Measurements from ENCODE around the gene THADA. TPM values are rescaled to one million over a fixed set of nuclear protein-coding genes. Genes with fewer than 3 reads are reported as not detected.

THADA gene
- total RNA-seq, 1 donor from 2014 or later: 29.3 TPM

DNA sequence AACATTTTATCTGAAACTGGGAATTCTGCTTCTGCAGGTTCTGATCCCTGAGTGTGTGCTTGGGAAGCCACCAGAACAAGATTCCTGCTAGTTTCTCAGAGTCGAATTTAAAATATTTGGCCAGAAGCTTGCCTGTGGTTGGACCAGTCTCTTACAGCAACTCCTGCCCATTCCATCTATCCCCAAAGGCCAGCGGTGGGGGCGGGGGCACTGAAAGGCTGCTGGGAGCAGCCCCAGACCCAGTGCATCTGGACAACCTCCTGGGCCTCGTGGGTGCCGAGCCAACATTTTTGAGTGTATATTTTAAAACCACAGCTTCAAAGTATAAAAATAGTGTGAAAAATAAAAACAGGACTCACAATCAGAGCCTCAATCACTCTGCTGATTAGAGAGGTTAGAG, 330.8 kb downstream of the THADA start:
- Histone ChIP-seq H3K4me3 (no peak overlapping the region), H3F3A (ENCODE audit: low read depth) (peaks cover 9% of the 10 kb centered on the region), H3K9me3 (ENCODE audit: low read depth) (no peaks in the 10 kb centered on the region), H3K36me3 (no peaks in the 10 kb centered on the region), H3K4me1 (peaks cover 38% of the 10 kb centered on the region), H3K4me2 (no peak overlapping the region), H2AFZ (replicated peaks) (no peak overlapping the region), H3K27ac (peak overlapping the region; percentile 31), H3K27me3 (no peaks in the 10 kb centered on the region), H3K9ac (no peak overlapping the region), H3K79me2 (ENCODE audit: low read depth) (no peaks in the 10 kb centered on the region), H4K20me1 (ENCODE audit: low read depth) (no peaks in the 10 kb centered on the region)
- no peak for TF ChIP-seq EZH2 (IDR thresholded peaks at IDR 0.05)
- TF ChIP-seq EZH2phosphoT487 (IDR thresholded peaks at IDR 0.05): no peak
- TF ChIP-seq CTCF (IDR thresholded peaks at IDR 0.05): no peak
- H3K27ac Mint-ChIP-seq: no peak overlapping the region
- H3K9me3 Mint-ChIP-seq: no peaks in the 10 kb centered on the region
- H3K4me1 Mint-ChIP-seq: peaks cover 42% of the 10 kb centered on the region
- no peak for DNase-seq (ENCODE audit: low spot score)
- H3K27me3 Mint-ChIP-seq (ENCODE audit: insufficient read depth, low read depth): peaks cover 4% of the 10 kb centered on the region
- H3K4me3 Mint-ChIP-seq: no peak overlapping the region
- H3K36me3 Mint-ChIP-seq: peaks cover 9% of the 10 kb centered on the region

GRCh38 chr2:43262951-43263350, 332.9 kb downstream of the THADA start:
- no peaks in the 10 kb centered on the region for H4K20me1 ChIP-seq (ENCODE audit: low read depth)
- H3K4me3 Mint-ChIP-seq: no peak overlapping the region
- H3K36me3 ChIP-seq: no peaks in the 10 kb centered on the region
- H3F3A ChIP-seq (ENCODE audit: low read depth): no peaks in the 10 kb centered on the region
- H3K4me1 ChIP-seq: peaks cover 19% of the 10 kb centered on the region
- no peaks in the 10 kb centered on the region for H3K27me3 ChIP-seq
- no peak overlapping the region for H2AFZ ChIP-seq (replicated peaks)
- TF ChIP-seq EZH2phosphoT487 (IDR thresholded peaks at IDR 0.05): no peak
- peaks cover 4% of the 10 kb centered on the region for H3K27me3 Mint-ChIP-seq (ENCODE audit: insufficient read depth, low read depth)
- no peak overlapping the region for H3K4me2 ChIP-seq
- no peak overlapping the region for H3K4me3 ChIP-seq
- no peak overlapping the region for H3K27ac ChIP-seq
- no peaks in the 10 kb centered on the region for H3K9me3 Mint-ChIP-seq
- H3K4me1 Mint-ChIP-seq: peaks cover 21% of the 10 kb centered on the region
- H3K27ac Mint-ChIP-seq: no peak overlapping the region
- H3K36me3 Mint-ChIP-seq: peaks cover 9% of the 10 kb centered on the region
- no peak for DNase-seq (ENCODE audit: low spot score)
- H3K9me3 ChIP-seq (ENCODE audit: low read depth): no peaks in the 10 kb centered on the region
- H3K79me2 ChIP-seq (ENCODE audit: low read depth): no peaks in the 10 kb centered on the region
- no peak overlapping the region for H3K9ac ChIP-seq

DNA sequence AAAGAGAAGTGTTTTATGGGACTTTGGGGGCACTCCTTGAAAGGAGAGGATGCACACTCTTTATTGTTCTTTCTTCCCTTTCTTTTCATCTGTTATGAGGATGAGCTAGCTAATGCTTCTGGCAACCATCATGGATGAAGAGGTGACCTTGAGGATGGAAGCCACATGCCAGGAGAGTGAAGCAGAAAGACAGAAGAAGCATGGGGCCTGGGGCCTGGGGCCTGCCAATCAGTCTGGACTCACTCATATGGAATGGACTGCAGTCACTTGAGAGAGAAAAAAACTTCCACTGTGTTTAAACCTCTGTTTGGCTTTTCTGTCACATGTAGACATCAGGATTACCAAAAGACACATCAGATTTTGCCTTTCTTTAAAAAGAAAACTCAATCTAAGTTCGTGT, 333.6 kb downstream of the THADA start:
- no peak overlapping the region for H3K4me2 ChIP-seq
- no peak for TF ChIP-seq EZH2phosphoT487 (IDR thresholded peaks at IDR 0.05)
- TF ChIP-seq EZH2 (IDR thresholded peaks at IDR 0.05): no peak
- no peak for TF ChIP-seq CTCF (IDR thresholded peaks at IDR 0.05)
- no peaks in the 10 kb centered on the region for H3K9me3 ChIP-seq (ENCODE audit: low read depth)
- Mint-ChIP-seq H3K9me3 (no peaks in the 10 kb centered on the region), H3K4me1 (peaks cover 17% of the 10 kb centered on the region), H3K36me3 (peaks cover 9% of the 10 kb centered on the region), H3K27ac (no peak overlapping the region), H3K4me3 (no peak overlapping the region), H3K27me3 (ENCODE audit: insufficient read depth, low read depth) (peaks cover 4% of the 10 kb centered on the region)
- no peak for DNase-seq (ENCODE audit: low spot score)
- H3F3A ChIP-seq (ENCODE audit: low read depth): no peaks in the 10 kb centered on the region
- H3K4me3 ChIP-seq: no peak overlapping the region
- no peaks in the 10 kb centered on the region for H3K36me3 ChIP-seq
- H2AFZ ChIP-seq (replicated peaks): no peak overlapping the region
- no peaks in the 10 kb centered on the region for H4K20me1 ChIP-seq (ENCODE audit: low read depth)
- peaks cover 16% of the 10 kb centered on the region for H3K4me1 ChIP-seq
- H3K79me2 ChIP-seq (ENCODE audit: low read depth): no peaks in the 10 kb centered on the region
- no peaks in the 10 kb centered on the region for H3K27me3 ChIP-seq
- H3K9ac ChIP-seq: no peak overlapping the region
- no peak overlapping the region for H3K27ac ChIP-seq

GRCh38 chr2:43259512-43259911, 336.3 kb downstream of the THADA start:
- H3F3A ChIP-seq (ENCODE audit: low read depth): no peaks in the 10 kb centered on the region
- H3K27ac Mint-ChIP-seq: no peak overlapping the region

More at GRCh38 chr2:43259512-43259911, 336.3 kb downstream of the THADA start:
- Histone ChIP-seq H3K79me2 (ENCODE audit: low read depth) (no peaks in the 10 kb centered on the region), H3K27ac (no peak overlapping the region), H3K4me1 (peaks cover 5% of the 10 kb centered on the region), H2AFZ (replicated peaks) (no peak overlapping the region), H3K4me2 (no peak overlapping the region), H3K9ac (no peak overlapping the region), H3K4me3 (no peak overlapping the region), H3K9me3 (ENCODE audit: low read depth) (no peaks in the 10 kb centered on the region), H3K36me3 (no peaks in the 10 kb centered on the region), H4K20me1 (ENCODE audit: low read depth) (no peaks in the 10 kb centered on the region), H3K27me3 (no peaks in the 10 kb centered on the region)
- TF ChIP-seq EZH2phosphoT487 (IDR thresholded peaks at IDR 0.05) (no peak), CTCF (IDR thresholded peaks at IDR 0.05) (no peak), EZH2 (IDR thresholded peaks at IDR 0.05) (no peak)
- Mint-ChIP-seq H3K36me3 (peaks cover 5% of the 10 kb centered on the region), H3K9me3 (no peaks in the 10 kb centered on the region), H3K27me3 (ENCODE audit: insufficient read depth, low read depth) (peaks cover 3% of the 10 kb centered on the region), H3K4me3 (no peak overlapping the region), H3K4me1 (peaks cover 7% of the 10 kb centered on the region)
- DNase-seq (ENCODE audit: low spot score): no peak

Data from neural progenitor cell (in vitro differentiated cells).